ENCODE data around the gene CRYGA. TPM values are rescaled to one million over a fixed set of nuclear protein-coding genes. Genes with fewer than 3 reads are reported as not detected.

The CRYGA gene
- total RNA-seq, 1 experiment from 2014 or later = not detected

- H3K36me3 ChIP-seq (ENCODE audit: control insufficient read depth, insufficient read depth, low read length) = no peaks in the 10 kb centered on the region
Measured at GRCh38 chr2:208128136-208128535, 35.3 kb downstream of the CRYGA start.

GRCh38 chr2:208127090-208127489 lies 36.3 kb downstream of the CRYGA start:
- DNase-seq (ENCODE audit: low read depth, low spot score) (no peak), ATAC-seq (no peak)
- ChIA-PET POLR2A (no interaction called here), CTCF (no interaction called here)
- no TSS peak for BruUV-seq (replicated peaks)
- intact Hi-C loops (cut with micrococcal nuclease; ENCODE audit: unreplicated experiment) = no loop called here
- no peaks in the 10 kb centered on the region; the same call in 1 of the 2 replicates for H3K36me3 ChIP-seq (ENCODE audit: control insufficient read depth, insufficient read depth, low read length)
- no peak overlapping the region for H3K4me3 ChIP-seq (ENCODE audit: low read depth in 2 of 2, low read length in 2 of 2)
- no peaks in the 10 kb centered on the region for H3K27me3 ChIP-seq (ENCODE audit: control insufficient read depth, insufficient read depth, low read length)
- H3K9me3 ChIP-seq (ENCODE audit: control insufficient read depth, insufficient read depth, low read depth, low read length) = no peaks in the 10 kb centered on the region
- H3K4me1 ChIP-seq (ENCODE audit: control insufficient read depth, insufficient read depth, low read length) = no peaks in the 10 kb centered on the region
- in situ Hi-C loops (cut with HindIII; ENCODE audit: low pct_unique_long_range_greater_than_20kb, low sequenced_read_pairs) = no loop called here
- no peak overlapping the region for H3K27ac ChIP-seq (ENCODE audit: low read length)
- TF ChIP-seq POLR2AphosphoS5 (IDR thresholded peaks at IDR 0.05; ENCODE audit: low read depth, low read length) (no peak), CTCF (IDR thresholded peaks at IDR 0.05) (no peak), TCF7L2 (IDR thresholded peaks at IDR 0.05; ENCODE audit: low read depth, low read length) (no peak), SIN3A (IDR thresholded peaks at IDR 0.05; ENCODE audit: borderline replicate concordance, insufficient read depth, low read depth, low read length) (no peak), REST (IDR thresholded peaks at IDR 0.05; ENCODE audit: insufficient read depth in 1 of 2, low read depth in 2 of 2, low read length in 1 of 2) (no peak)

More at GRCh38 chr2:208128136-208128535, 35.3 kb downstream of the CRYGA start:
- TF ChIP-seq CTCF (IDR thresholded peaks at IDR 0.05) = no peak
- TF ChIP-seq REST (IDR thresholded peaks at IDR 0.05; ENCODE audit: insufficient read depth in 1 of 2, low read depth in 2 of 2, low read length in 1 of 2) = no peak
- TF ChIP-seq TCF7L2 (IDR thresholded peaks at IDR 0.05; ENCODE audit: low read depth, low read length) = no peak
- no peak for TF ChIP-seq SIN3A (IDR thresholded peaks at IDR 0.05; ENCODE audit: borderline replicate concordance, insufficient read depth, low read depth, low read length)
- no peak for TF ChIP-seq POLR2AphosphoS5 (IDR thresholded peaks at IDR 0.05; ENCODE audit: low read depth, low read length)
- no peaks in the 10 kb centered on the region for H3K27me3 ChIP-seq (ENCODE audit: control insufficient read depth, insufficient read depth, low read length)
- ATAC-seq = no peak
- H3K27ac ChIP-seq (ENCODE audit: low read length) = no peak overlapping the region
- no peaks in the 10 kb centered on the region for H3K4me1 ChIP-seq (ENCODE audit: control insufficient read depth, insufficient read depth, low read length)
- DNase-seq (ENCODE audit: low read depth, low spot score) = no peak
- BruUV-seq (replicated peaks) = no TSS peak
- H3K9me3 ChIP-seq (ENCODE audit: control insufficient read depth, insufficient read depth, low read depth, low read length) = no peaks in the 10 kb centered on the region
- H3K4me3 ChIP-seq (ENCODE audit: low read depth in 2 of 2, low read length in 2 of 2) = no peak overlapping the region
- in situ Hi-C loops (cut with HindIII; ENCODE audit: low pct_unique_long_range_greater_than_20kb, low sequenced_read_pairs) = no loop called here
- POLR2A ChIA-PET = no interaction called here
- intact Hi-C loops (cut with micrococcal nuclease; ENCODE audit: unreplicated experiment) = no loop called here
- CTCF ChIA-PET = no interaction called here

Measured in Panc1 (cell line).